AG20443 (cell line): ENCODE results near the gene WDR31.
"Not testable (repeated sequence)": the region's sequence is repeated elsewhere in the genome, so short reads cannot be mapped to it uniquely, and the experiment has no call there.

ENCODE experiments used
- DNase-seq: peaks from one replicate; pipeline ENCODE4 v3.0.0; 2012; ENCODE audit warnings: low spot score, mixed read lengths

The WDR31 gene

GRCh38 chr9:113340011-113340699 is at the start of gene WDR31:
WDR31 (minus strand) TSS chr9:113340275; CDS start chr9:113332022, 8,253 bp downstream.
- DNase-seq = peak; percentile 97

DNA sequence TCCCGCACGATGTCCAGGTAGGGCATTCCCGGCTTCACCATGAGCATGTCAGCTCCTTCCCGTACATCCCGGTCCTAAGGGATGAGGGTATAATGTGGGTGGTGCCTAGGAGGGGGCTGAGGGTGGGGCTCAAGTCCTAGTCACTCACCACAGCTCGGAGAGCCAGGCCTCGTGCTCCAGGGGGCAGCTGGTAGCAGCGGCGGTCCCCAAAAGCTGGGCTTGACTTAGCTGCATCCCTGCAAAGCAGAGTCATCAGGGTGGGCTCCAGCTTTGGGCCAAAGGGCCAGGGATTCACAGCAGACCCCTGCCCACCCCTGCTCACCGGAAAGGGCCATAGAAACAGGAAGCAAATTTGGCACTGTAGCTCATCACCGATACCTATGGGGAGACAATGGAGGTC is 49.4 kb upstream of the WDR31 start:
- DNase-seq = no peak

DNA sequence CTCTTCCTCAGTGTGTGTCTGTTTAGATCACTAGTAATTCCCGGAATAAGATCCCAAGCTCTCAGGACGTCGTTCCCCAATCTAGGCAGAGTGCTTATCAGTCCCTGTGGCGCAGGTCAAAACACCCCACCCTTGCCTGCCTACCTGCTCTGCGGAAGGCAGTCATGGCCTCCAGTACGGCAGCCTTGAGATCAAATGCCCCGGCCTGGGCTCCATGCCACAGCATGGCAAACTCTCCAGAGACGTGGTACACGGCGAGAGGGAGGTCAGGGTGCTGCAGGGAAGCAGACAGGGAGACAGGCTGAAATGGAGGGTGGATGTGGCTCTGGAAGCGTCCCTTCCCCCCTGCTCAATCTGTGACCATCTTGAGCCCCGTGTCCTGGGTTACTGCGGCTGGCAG is 48.8 kb upstream of the WDR31 start:
- DNase-seq = no peak

DNA sequence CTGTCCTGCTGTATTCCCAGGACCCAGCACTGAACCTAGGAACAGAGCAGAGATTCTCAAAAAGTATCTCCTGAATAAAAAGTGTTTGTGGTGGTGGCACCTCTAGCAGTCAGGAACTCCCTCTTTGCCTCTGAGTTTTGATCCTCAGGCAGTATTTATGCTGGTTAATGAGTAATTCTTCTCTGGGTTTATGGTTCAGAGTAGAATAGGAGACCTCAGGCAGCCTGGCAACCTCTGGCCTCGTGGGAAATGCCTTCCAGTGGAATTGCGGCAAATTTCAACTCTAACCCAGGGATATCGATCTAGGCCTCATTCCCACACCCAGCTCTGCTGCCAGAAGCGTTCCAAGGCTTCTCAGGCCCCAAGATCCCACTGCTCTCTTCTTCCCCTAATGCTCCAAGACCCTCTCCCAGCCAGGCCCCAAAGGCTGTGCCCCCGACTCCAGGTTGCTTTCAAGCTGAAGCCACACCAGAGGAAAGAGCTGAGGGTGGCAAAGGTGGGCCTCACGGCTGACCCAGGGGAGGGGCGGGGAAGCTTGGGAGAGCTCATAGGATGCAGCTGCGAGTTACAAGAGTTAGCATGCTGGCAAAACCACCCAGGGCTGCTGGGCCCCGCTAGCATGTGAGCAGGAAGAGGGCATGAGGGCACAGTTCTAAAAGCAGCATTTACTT is 47.6 kb upstream of the WDR31 start:
- no peak for DNase-seq

GRCh38 chr9:113386571-113387393 is 46.7 kb upstream of the WDR31 start:
- no peak for DNase-seq

DNA sequence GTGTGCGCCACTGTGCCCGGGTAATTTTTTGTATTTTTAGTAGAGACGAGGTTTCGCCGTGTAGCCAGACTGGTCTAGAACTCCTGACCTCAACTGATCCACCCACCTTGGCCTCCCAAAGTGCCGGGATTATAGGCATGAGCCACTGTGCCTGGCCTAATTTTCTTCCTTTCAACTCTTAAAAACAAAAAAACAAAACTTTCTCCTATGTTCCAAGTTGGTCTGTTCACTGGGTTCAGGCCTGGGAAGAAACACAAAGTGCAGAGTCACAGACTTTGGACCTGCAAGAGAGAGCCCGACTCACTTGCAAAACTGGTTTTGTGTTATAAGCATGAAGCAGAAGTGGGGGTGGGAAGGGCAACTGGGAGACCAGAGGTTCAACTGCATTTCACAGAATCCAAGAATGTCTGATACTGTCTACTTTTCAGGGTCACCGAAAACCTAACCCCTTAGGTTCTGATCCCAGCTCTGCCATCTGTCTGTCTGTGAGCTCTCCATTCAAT is 41.9 kb upstream of the WDR31 start:
- no peak for DNase-seq

DNA sequence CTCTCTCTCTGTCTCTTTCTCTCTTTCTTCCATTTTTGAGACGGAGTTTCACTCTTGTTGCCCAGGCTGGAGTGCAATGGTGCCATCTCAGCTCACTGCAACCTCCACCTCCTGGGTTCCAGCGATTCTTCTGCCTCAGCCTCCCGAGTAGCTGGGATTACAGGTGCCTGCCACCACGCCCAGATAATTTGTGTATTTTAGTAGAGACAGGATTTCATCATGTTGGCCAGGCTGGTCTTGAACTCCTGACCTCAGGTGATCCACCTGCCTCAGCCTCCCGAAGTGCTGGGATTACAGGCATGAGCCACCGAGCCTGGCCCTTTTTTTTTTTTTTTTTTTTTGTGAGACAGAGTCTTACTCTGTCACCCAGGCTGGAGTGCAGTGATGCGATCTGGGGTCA is 41.4 kb upstream of the WDR31 start:
- not testable (repeated sequence) for DNase-seq

GRCh38 chr9:113380869-113381378 is 40.8 kb upstream of the WDR31 start:
- DNase-seq = no peak

- not testable (repeated sequence) for DNase-seq
These were observed 39.7 kb upstream of the WDR31 start for GRCh38 chr9:113379829-113380210.

DNA sequence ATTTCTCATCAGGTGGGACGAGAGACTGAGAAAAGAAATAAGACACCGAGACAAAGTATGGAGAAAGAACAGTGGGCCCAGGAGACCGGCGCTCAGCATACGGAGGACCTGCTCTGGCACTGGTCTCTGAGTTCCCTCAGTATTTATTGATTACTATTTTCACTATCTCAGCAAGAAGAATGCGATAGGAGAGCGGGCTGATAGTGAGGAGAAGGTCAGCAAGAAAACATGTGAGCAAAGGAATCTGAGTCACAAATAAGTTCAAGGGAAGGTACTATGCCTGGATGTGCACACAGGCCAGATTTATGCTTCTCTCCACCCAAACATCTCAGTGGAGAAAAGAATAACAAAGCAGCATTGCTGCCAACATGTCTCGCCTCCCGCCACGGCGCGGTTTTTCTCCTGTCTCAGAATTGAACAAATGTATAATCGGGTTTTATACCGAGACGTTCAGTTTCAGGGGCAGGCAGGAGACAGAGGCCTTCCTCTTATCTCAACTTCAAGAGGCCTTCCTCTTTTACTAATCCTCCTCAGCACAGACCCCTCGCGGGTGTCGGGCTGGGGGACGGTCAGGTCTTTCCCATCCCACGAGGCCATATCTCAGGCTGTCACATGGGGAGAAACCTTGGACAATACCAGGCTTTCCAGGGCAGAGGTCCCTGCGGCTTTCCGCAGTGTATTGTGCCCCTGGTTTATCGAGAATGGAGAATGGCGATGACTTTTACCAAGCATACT is 39.2 kb upstream of the WDR31 start:
- DNase-seq = not testable (repeated sequence)

DNA sequence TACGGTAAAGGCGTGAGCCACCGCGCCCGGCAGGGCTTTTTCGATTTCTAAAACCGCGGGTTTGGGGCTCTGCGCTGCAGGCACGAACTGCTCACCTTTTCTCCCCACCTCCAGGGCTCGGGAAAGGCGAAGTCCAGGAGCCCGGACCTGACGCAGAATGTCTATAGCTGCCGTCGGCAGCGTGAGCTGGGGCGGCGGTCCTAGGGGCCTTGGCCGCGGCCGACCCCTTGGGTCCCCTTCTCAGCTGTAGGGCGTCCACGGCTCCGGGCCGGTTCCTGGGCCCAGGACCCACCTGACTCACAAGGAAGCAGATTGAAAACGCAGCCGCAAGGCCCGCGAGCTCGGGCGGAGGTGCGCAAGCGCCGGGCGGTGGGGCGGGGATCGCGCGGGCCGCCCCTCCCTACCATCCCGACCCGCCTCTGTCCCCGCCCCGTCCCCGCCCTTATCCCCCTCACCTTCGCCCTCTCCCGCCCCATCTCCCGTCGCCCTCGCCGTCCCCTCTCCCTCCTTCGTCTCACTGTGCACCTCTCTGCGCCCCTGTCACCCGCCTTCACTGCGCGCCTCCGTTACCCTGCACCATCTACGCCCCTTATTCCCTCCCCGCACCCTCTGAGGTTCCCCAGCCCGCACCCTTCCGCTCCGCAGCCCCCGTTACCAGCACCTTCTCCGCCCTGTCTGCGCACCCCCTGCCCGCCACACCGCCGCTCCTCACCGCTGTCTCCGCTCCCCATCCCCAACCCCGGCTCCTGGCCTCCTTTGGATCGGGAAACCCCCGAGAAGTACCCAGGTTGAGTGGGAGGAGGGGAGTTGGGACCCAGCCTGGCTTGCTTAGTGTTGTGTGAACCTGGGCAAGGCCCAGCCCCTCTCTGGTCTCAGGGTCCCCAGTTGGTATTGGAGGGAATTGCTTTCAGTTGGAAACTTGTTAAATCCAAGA is 36.8 kb upstream of the WDR31 start, which contains the start of gene HDHD3:
TSS of gene HDHD3 (minus strand) at position 353 of the 934 bp plus-strand sequence. CDS start 2,632 bp downstream, outside the sequence.
- DNase-seq = peak; percentile 98

GRCh38 chr9:113375057-113376023 is 35.3 kb upstream of the WDR31 start:
- DNase-seq = no peak

DNA sequence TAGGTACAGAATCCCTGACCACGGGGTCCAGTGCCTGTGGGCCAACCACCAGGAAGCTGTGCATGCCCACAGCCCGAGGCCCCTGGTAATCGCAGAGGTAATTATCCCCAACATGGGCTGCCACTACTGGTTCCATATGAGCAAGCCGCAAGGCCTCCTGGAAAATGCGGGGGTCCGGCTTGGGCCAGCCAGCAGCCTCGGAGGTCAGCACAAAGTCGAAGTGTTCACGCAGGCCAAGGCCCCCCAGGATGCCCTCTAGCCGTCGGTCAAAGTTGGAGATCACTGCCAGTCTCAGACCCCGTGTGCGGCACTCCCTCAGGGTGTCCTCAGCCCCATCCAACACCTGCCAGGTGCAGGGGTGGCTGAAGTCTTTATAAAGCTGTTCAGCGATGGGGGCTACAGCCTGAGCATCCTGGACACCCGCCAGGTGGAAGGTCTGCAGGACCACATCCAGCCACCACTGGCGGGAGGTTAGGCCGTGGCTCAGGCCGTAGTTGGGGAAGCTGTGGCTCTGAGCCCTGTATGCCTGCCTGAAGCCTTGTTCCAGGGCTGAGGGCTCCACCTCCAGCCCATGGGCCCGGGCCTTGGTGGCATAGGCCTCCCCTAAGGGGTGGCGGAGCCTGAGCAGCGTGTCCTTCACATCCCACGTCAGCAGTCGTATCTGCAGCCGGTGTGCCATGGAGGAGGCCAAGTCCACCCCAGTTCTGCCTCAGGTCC is 33.8 kb upstream of the WDR31 start:
- DNase-seq = no peak

GRCh38 chr9:113373256-113373655 is 33.2 kb upstream of the WDR31 start:
- DNase-seq = no peak

- DNase-seq = no peak
These were observed 32.0 kb upstream of the WDR31 start for GRCh38 chr9:113372059-113372458.

DNA sequence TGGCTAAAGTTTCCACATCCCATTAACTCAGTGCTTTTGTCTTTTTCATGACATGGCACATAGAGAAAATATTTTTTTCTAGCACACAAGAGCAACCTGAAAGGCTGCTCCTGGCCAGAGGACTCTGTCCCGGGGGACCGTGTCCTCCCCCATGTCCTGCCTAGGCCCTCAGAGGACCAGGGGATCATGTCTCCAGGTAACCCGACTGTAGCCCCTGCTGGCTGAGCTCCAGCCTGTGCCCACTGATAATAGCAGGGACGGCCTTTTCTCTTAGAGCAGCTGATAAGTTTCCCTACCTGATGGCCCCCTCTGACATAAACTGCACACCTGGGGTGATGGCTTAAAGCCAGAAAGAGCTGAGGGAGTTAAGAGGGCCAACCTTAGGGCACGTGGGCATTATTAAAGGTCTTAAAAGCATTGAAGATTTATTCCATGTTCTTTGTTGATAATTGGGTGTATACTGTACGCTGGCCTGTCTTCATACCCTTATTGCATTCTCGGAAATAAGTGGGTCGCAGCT is 30.8 kb upstream of the WDR31 start:
- DNase-seq = no peak

GRCh38 chr9:113369855-113370140 is 29.7 kb upstream of the WDR31 start:
- no peak for DNase-seq

- DNase-seq = no peak
These were observed 29.1 kb upstream of the WDR31 start for GRCh38 chr9:113368982-113369854.
